Transverse colon (tissue), 4 donors: ENCODE measurements around the gene SLC25A10. TPM values are rescaled to one million over a fixed set of nuclear protein-coding genes. Genes with fewer than 3 reads are reported as not detected.

ENCODE experiments used
- DNase-seq: peaks from one replicate; pipeline ENCODE4 v3.0.0-alpha.2; 2019
- H3K27ac ChIP-seq, 4 donors: fragments of 200-600 bp; sonication (generic); 2 replicates each; pipeline ENCODE4 v1.5.1; 2016 to 2018; ENCODE audit warnings: inconsistent platforms in 4 of 4
- H3K27me3 ChIP-seq: fragments of 200-600 bp; sonication (generic); 2 replicates; pipeline ENCODE4 v1.5.1; 2017; ENCODE audit warnings: inconsistent platforms
- H3K36me3 ChIP-seq, 4 donors: fragments of 200-600 bp; sonication (generic); 2 replicates each; pipeline ENCODE4 v1.5.1; 2017 to 2019; ENCODE audit warnings: inconsistent platforms in 4 of 4
- H3K4me1 ChIP-seq, 4 donors: fragments of 200-600 bp; sonication (generic); 2 replicates each; pipeline ENCODE4 v1.5.1; 2017 to 2020; ENCODE audit warnings: inconsistent platforms in 4 of 4
- H3K4me3 ChIP-seq, 4 donors: fragments of 200-600 bp; sonication (generic); 1 replicate in 1 of 4; 2 replicates in 3 of 4; pipeline versions ENCODE4 v1.5.1 to v1.6.1; 2017 to 2019; ENCODE audit warnings: inconsistent platforms in 4 of 4
- H3K9me3 ChIP-seq, 2 donors: fragments of 200-600 bp; sonication (generic); 2 replicates each; pipeline ENCODE4 v1.5.1; 2017 to 2019; ENCODE audit warnings: inconsistent platforms in 2 of 2
- CTCF ChIP-seq, 5 experiments: fragments of 200-600 bp in 3 of 5; fragments of 450-650 bp in 2 of 5; sonication (generic) in 3 of 5; IDR thresholded peaks; 1 replicate in 2 of 5; 2 replicates in 3 of 5; pipeline ENCODE4 v1.5.1; 2016 to 2017; ENCODE audit warnings: antibody characterized with exemption in 5 of 5, inconsistent platforms in 3 of 5, mild to moderate bottlenecking in 2 of 5, moderate library complexity in 1 of 5
- EP300 ChIP-seq: sonication (generic); formaldehyde crosslinking; IDR thresholded peaks from one replicate; pipeline ENCODE4 v1.6.1; 2017; ENCODE audit warnings: antibody characterized with exemption, low read depth
- POLR2A ChIP-seq: fragments of 450-650 bp; IDR thresholded peaks from one replicate; pipeline ENCODE4 v1.6.1; 2016; ENCODE audit warnings: antibody characterized with exemption, mild to moderate bottlenecking, moderate library complexity
- POLR2AphosphoS5 ChIP-seq, 3 donors: sonication (generic); formaldehyde crosslinking; IDR thresholded peaks; one replicate each; pipeline ENCODE4 v1.6.1; 2016; ENCODE audit warnings: antibody characterized with exemption in 3 of 3
- WGBS, 2 donors: methylation state at CpG; one replicate each; pipeline ENCODE4 v1.1.5; 2018; ENCODE audit warnings: low coverage in 1 of 2; 5-methylcytosine and 5-hydroxymethylcytosine counted together
- in situ Hi-C, 4 donors: fragments of 200-750 bp; cut with MboI; loops; one replicate each; pipeline versions ENCODE4 v1.15.0 to v1.15.1; 2017; ENCODE audit warnings: low sequenced_read_pairs in 3 of 4, low pct_ligation_motif_present in 1 of 4, low pct_unique_long_range_greater_than_20kb in 1 of 4
- intact Hi-C: fragments of 100-400 bp; cut with DNase I; formaldehyde crosslinking; loops from one replicate; pipeline ENCODE4 v1.15.1; 2023; ENCODE audit warnings: low total_unique reads
- total RNA-seq, 4 donors: library from RNA; depleted of rRNA; stranded (reverse); fragments of >200 nt; gene quantifications; one replicate each; pipeline ENCODE4 v1.1.0, GENCODE V29; 2016

Gene SLC25A10
- total RNA-seq, 4 donors from 2014 or later, result 25.1 to 64.8 (median 46.6) TPM

GRCh38 chr17:81700353-81701287, 11.5 kb upstream of the SLC25A10 start:
- peaks cover 21 to 36% (median 30%) of the 10 kb centered on the region in 4 donors for H3K4me1 ChIP-seq
- H3K36me3 ChIP-seq, result peaks cover 0 to 34% (median 10%) of the 10 kb centered on the region in 4 donors
- DNase-seq, result no peak
- H3K27ac ChIP-seq, result no peak overlapping the region
- WGBS, 2 donors, result 80 to 86% methylated on average over 1 to 25 of the region's 25 CpGs
- no peaks in the 10 kb centered on the region for H3K27me3 ChIP-seq
- no peaks in the 10 kb centered on the region for H3K9me3 ChIP-seq
- intact Hi-C loops, result no loop called here
- TF ChIP-seq POLR2AphosphoS5 (IDR thresholded peaks at IDR 0.05), result no peak
- in situ Hi-C loops, result no loop called here
- no peak overlapping the region for H3K4me3 ChIP-seq

- intact Hi-C loops, result no loop called here
- no peak for TF ChIP-seq EP300
- no peak for TF ChIP-seq CTCF (IDR thresholded peaks at IDR 0.05)
- no peak for TF ChIP-seq POLR2AphosphoS5 (IDR thresholded peaks at IDR 0.05)
- no peak for TF ChIP-seq POLR2A
- in situ Hi-C loops, result no loop called here
- Histone ChIP-seq H3K27me3 (no peaks in the 10 kb centered on the region), H3K4me3 (peak overlapping the region in 3 of 4 donors; percentile 91 to 98 (median 93)), H3K27ac (peak overlapping the region; percentile 92 to 99 (median 97)), H3K36me3 (peaks cover 0 to 27% (median 9%) of the 10 kb centered on the region in 4 donors), H3K4me1 (peaks cover 21 to 36% (median 30%) of the 10 kb centered on the region in 4 donors), H3K9me3 (no peaks in the 10 kb centered on the region)
- 65% methylated on average over 21 of the region's 23 CpGs; no CpG with 5 or more reads in 1 of the 2 donors for WGBS, 2 donors
- DNase-seq, result no peak
Measured at GRCh38 chr17:81701288-81702071, 10.6 kb upstream of the SLC25A10 start.

DNA sequence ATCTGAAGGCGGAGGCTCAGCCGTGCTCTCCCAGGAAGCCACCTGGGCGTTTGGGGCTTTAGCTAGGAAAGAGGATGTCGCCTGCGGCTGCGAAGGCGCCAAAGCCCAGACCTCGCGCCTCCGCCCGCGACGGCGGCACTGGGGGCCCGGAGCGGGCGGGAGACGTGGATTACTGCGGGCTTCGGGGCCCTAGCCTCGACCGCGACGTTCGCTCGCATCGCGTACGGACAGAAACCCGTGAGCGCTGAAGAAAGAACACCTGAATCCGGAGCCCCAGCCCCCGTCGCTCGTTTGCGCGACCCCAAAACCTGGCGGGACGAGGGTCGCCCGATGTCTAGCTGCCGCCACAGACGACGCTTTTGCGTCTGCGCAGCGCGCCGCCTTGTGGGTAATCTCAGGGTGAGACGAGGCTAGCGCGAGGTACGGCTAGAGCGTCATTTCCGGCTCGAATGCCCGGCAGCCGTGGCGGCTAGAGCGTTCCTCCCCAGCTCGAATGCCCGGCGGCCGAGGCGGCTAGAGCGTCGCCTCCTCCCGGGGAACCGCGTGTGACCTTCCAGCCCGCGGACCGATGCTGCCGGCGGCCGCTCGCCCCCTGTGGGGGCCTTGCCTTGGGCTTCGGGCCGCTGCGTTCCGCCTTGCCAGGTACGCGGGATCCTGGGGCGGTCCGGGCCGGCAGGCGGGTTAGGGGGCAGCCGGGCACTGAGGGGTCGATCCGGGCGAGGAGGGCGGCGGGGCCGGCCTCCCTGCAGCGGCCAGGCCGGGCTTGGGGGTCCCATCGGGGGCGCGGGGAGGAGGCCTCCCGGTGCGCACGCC, 8.9 kb upstream of the SLC25A10 start, which contains the start of gene MRPL12:
MRPL12 (plus strand) TSS at position 434 of the 813 bp plus-strand sequence; CDS start at position 569, 135 bp downstream.
- H3K27ac ChIP-seq, result peak within 1 kb of the TSS; percentile 92 to 99 (median 97)
- no peaks in the 10 kb centered on the region for H3K27me3 ChIP-seq
- peaks cover 0 to 22% (median 7%) of the 10 kb centered on the region in 4 donors for H3K36me3 ChIP-seq
- WGBS, 2 donors, result 1% methylated on average over 49 of the region's 102 CpGs; no CpG with 5 or more reads in 1 of the 2 donors
- peak in 4 of 5 experiments; percentile 34 to 73 (median 50) for TF ChIP-seq CTCF (IDR thresholded peaks at IDR 0.05)
- TF ChIP-seq POLR2AphosphoS5 (IDR thresholded peaks at IDR 0.05), result peak; percentile 96 to 97 (median 97)
- peak; percentile 90 for TF ChIP-seq POLR2A
- peak; percentile 35 for TF ChIP-seq EP300
- DNase-seq, result peak; percentile 94
- peak within 1 kb of the TSS; percentile 70 to 98 (median 92) for H3K4me3 ChIP-seq
- intact Hi-C loops, result no loop called here
- in situ Hi-C loops, result no loop called here
- H3K9me3 ChIP-seq, result no peaks in the 10 kb centered on the region
- H3K4me1 ChIP-seq, result peaks cover 21 to 36% (median 30%) of the 10 kb centered on the region in 4 donors
